Measurements from ENCODE around the gene THAP8. TPM values are rescaled to one million over a fixed set of nuclear protein-coding genes. Genes with fewer than 3 reads are reported as not detected.

The THAP8 gene
- total and polyA plus RNA-seq, 2 of the 4 experiments (the other 2 are of a cell fraction), result 1.8 to 5.9 TPM

DNA sequence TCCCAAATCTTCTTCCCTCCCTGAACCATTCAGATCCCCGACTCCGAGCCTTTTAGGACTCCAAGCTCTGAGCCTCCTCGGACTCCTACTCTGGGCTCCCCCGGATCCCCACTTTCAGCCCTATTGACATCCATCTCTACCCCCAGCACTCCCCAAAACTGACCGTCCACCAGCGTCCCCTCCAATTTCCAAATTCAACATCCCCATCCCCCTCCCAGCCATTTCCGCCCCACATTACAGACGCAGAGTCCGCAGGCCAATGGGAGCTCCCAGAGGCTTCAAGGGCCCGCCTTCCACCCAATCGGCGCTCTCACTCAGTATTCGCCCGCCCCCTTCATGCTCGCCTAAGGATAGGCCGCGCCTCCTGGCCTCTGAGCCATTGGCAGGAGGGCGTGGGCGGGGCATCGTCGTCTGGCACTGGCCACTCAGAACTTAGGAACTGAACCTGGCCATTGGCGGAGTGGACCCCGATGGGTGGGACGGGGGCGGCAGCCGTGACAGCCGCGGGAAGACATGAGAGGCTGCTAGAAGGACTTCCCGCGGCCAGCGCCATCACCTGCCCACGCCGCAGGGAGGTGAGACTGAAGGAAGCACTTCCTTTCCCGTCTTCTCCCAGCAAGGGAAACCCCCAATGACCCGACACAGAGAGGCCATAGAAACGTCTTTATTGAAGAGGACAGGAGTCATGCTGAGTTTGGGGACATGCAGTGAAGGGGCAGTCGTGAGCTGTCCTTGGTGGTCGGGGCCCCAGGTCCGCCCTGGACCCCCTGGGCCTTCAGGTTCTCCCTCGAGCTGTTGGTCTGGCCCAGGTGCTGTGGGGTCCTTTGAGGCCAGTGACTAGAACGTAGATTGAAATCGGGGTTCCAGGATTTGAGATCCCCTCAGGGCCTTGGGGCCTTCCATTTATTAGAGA, 39.8 kb downstream of the THAP8 start, which contains the start of gene ALKBH6:
ALKBH6 (minus strand) TSS at position 202 of the 913 bp plus-strand sequence. CDS start 816 bp downstream, outside the sequence.
- peak within 1 kb of the TSS; percentile 98 for H3K4me2 ChIP-seq (ENCODE audit: low read depth, low read length)
- peak within 1 kb of the TSS; percentile 97 for H2AFZ ChIP-seq (replicated peaks; ENCODE audit: low read length, poor library complexity)
- POLR2A ChIA-PET (ENCODE audit: unreplicated experiment), result no interaction called here
- 0 out of 2 replicates have a peak within 1 kb of the TSS, but pooled peaks have one; percentile 13 for H4K91ac ChIP-seq (ENCODE audit: insufficient read depth, low read depth, low read length)
- H2BK5ac ChIP-seq (ENCODE audit: low read depth, low read length, poor library complexity, severe bottlenecking), result peak within 1 kb of the TSS; percentile 47
- peaks cover 7% of the 10 kb centered on the region; the same call in 1 of the 2 replicates for H3K4me1 ChIP-seq (ENCODE audit: control insufficient read depth, insufficient read depth, low read length)
- no peak within 1 kb of the TSS for H2BK20ac ChIP-seq (ENCODE audit: low read depth, low read length)
- H3K23ac ChIP-seq (ENCODE audit: low read depth, low read length), result peak within 1 kb of the TSS; percentile 39; the same call in 1 of the 2 replicates
- H3K9me3 ChIP-seq (ENCODE audit: control insufficient read depth, insufficient read depth, low read length), result no peaks in the 10 kb centered on the region
- peaks cover 7 to 14% of the 10 kb centered on the region in 2 experiments; a peak in 3 of 4 replicates for H3K79me1 ChIP-seq (ENCODE audit: low read depth in 1 of 2, low read length in 2 of 2)
- H2BK15ac ChIP-seq (ENCODE audit: low read depth, low read length), result no peak within 1 kb of the TSS
- peak within 1 kb of the TSS; percentile 92; the same call in 1 of the 2 replicates for H3K56ac ChIP-seq (ENCODE audit: extremely low read depth, insufficient read depth, low read length)
- peak within 1 kb of the TSS; percentile 21 to 96 for H4K8ac ChIP-seq (ENCODE audit: low read depth in 2 of 2, low read length in 2 of 2)
- in situ Hi-C loops (cut with MboI; ENCODE audit: low sequenced_read_pairs) (no loop called here), intact Hi-C loops (cut with micrococcal nuclease) (loop anchor here (1.0 kb wide), 1 partner anchor 40 kb away; the partner anchor contains the start of genes THAP8 and WDR62), dilution Hi-C loops (cut with HindIII; ENCODE audit: low sequenced_read_pairs, unreplicated experiment) (no loop called here)
- H3K27ac ChIP-seq (ENCODE audit: insufficient read depth, low read length), result peak within 1 kb of the TSS; percentile 73
- ATAC-seq (ENCODE audit: low read depth) (peak; percentile 98), DNase-seq (peak; percentile 97)
- no peak within 1 kb of the TSS for H3K18ac ChIP-seq (ENCODE audit: low read depth, low read length)
- peak within 1 kb of the TSS; percentile 84 for H2AK9ac ChIP-seq (replicated peaks; ENCODE audit: low read depth, low read length, poor library complexity)
- H3K4me3 ChIP-seq (ENCODE audit: insufficient read depth, low read depth, low read length), result peak within 1 kb of the TSS; percentile 88
- CTCF ChIA-PET, result no interaction called here
- H4K20me1 ChIP-seq (ENCODE audit: insufficient read depth, low read length), result no peaks in the 10 kb centered on the region
- TF ChIP-seq CHD1 (IDR thresholded peaks at IDR 0.05; ENCODE audit: low read depth, low read length) (no peak), FOS (IDR thresholded peaks at IDR 0.05; ENCODE audit: low read depth, low read length) (peak; percentile 40; the same call in 1 of the 2 replicates), MAZ (IDR thresholded peaks at IDR 0.05; ENCODE audit: borderline replicate concordance, low read depth, low read length) (peak; percentile 36; the same call in 1 of the 2 replicates), RAD21 (IDR thresholded peaks at IDR 0.05; ENCODE audit: low read length) (no peak), RFX5 (IDR thresholded peaks at IDR 0.05; ENCODE audit: low read depth, low read length) (no peak), CEBPB (IDR thresholded peaks at IDR 0.05; ENCODE audit: low read depth, low read length) (no peak), POLR2A (IDR thresholded peaks at IDR 0.05; ENCODE audit: low read depth, low read length) (peak; percentile 53; the same call in 1 of the 2 replicates), MXI1 (IDR thresholded peaks at IDR 0.05; ENCODE audit: borderline replicate concordance, low read depth, low read length) (peak; percentile 81), BHLHE40 (IDR thresholded peaks at IDR 0.05; ENCODE audit: low read depth, low read length) (no peak)
- WGBS, 2 experiments (ENCODE audit: extremely low coverage in 2 of 2, insufficient read length in 1 of 2), result 0% methylated on average over 13 of the region's 42 CpGs; no CpG with 5 or more reads in 1 of the 2 experiments
- no peak within 1 kb of the TSS for H2BK120ac ChIP-seq (ENCODE audit: low read depth, low read length)
- H3K36me3 ChIP-seq (ENCODE audit: control insufficient read depth, insufficient read depth, low read length), result peaks cover 28% of the 10 kb centered on the region
- H3K9me1 ChIP-seq (ENCODE audit: insufficient read depth, low read length), result peaks cover 6% of the 10 kb centered on the region
- H3K14ac ChIP-seq (replicated peaks; ENCODE audit: low read depth, low read length), result peak within 1 kb of the TSS; percentile 30
- peak within 1 kb of the TSS; percentile 53 for H3K4ac ChIP-seq (ENCODE audit: low read depth, low read length)
- no peaks in the 10 kb centered on the region for H3K27me3 ChIP-seq (ENCODE audit: control insufficient read depth, insufficient read depth, low read length)
- BruUV-seq (replicated peaks), result no TSS peak
- peak within 1 kb of the TSS; percentile 56 for H2AK5ac ChIP-seq (ENCODE audit: low read depth, low read length)
- peak within 1 kb of the TSS; percentile 65; the same call in 1 of the 2 replicates for H4K5ac ChIP-seq (ENCODE audit: low read depth, low read length)
- peak within 1 kb of the TSS; percentile 84 for H3K9ac ChIP-seq (ENCODE audit: low read depth, low read length)
